WTC11 (cell line): ENCODE measurements around the gene PTPRJ.

Source experiments
- ESRRA ChIP-seq: sonication (generic); formaldehyde crosslinking; IDR thresholded peaks from 2 replicates; pipeline ENCODE4 v1.8.1; 2022; ENCODE audit warnings: mild to moderate bottlenecking, missing genetic modification reagents, borderline replicate concordance
- GRHL2 ChIP-seq: fragments of 250-450 bp; sonication (Bioruptor Pico); IDR thresholded peaks from 2 replicates; pipeline ENCODE4 v1.8.0; 2022; ENCODE audit warnings: mild to moderate bottlenecking, moderate library complexity; ENCODE audit not compliant: insufficient replicate concordance, severe bottlenecking
- KAT7 ChIP-seq: sonication (generic); formaldehyde crosslinking; IDR thresholded peaks from 2 replicates; pipeline ENCODE4 v1.8.1; 2023; ENCODE audit warnings: missing genetic modification reagents, mild to moderate bottlenecking, borderline replicate concordance
- RORB ChIP-seq: fragments of 250-450 bp; sonication (Bioruptor Pico); IDR thresholded peaks from 2 replicates; pipeline ENCODE4 v1.9.0; 2021; ENCODE audit warnings: mild to moderate bottlenecking
- TF ChIP-seq, protein P1 (sequence below): fragments of 200-600 bp; IDR thresholded peaks from 2 replicates; pipeline ENCODE4 v1.8.0; 2022; ENCODE audit warnings: antibody characterized with exemption

DNA sequence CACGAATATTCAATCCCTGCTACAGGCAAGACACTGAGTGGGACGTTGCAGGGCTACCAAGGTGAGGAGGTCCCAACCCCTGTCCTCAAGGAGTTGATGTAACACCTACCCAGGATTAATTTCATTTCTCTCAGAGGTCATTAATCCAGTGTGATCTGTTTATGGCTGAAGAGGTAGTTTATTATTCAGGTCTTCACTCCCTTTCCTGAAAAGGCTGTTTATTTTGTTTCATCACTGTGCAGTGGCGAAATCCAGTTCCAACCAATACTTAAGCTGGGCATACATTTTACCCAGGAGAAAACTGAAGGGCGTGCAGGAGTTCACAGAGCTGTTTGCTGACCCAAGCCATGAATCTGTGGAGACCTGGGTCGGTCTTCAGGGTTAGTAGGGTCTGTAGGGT lies 2.7 kb upstream of the PTPRJ start:
- TF ChIP-seq RORB (CRISPR knock-in tag): no peak
- TF ChIP-seq, protein P1, sequence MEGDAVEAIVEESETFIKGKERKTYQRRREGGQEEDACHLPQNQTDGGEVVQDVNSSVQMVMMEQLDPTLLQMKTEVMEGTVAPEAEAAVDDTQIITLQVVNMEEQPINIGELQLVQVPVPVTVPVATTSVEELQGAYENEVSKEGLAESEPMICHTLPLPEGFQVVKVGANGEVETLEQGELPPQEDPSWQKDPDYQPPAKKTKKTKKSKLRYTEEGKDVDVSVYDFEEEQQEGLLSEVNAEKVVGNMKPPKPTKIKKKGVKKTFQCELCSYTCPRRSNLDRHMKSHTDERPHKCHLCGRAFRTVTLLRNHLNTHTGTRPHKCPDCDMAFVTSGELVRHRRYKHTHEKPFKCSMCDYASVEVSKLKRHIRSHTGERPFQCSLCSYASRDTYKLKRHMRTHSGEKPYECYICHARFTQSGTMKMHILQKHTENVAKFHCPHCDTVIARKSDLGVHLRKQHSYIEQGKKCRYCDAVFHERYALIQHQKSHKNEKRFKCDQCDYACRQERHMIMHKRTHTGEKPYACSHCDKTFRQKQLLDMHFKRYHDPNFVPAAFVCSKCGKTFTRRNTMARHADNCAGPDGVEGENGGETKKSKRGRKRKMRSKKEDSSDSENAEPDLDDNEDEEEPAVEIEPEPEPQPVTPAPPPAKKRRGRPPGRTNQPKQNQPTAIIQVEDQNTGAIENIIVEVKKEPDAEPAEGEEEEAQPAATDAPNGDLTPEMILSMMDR: no peak
- no peak for TF ChIP-seq GRHL2
- no peak for TF ChIP-seq ESRRA (CRISPR knock-in tag)
- TF ChIP-seq KAT7 (CRISPR knock-in tag): no peak
